ENCODE results near the gene CIBAR2.

DNA sequence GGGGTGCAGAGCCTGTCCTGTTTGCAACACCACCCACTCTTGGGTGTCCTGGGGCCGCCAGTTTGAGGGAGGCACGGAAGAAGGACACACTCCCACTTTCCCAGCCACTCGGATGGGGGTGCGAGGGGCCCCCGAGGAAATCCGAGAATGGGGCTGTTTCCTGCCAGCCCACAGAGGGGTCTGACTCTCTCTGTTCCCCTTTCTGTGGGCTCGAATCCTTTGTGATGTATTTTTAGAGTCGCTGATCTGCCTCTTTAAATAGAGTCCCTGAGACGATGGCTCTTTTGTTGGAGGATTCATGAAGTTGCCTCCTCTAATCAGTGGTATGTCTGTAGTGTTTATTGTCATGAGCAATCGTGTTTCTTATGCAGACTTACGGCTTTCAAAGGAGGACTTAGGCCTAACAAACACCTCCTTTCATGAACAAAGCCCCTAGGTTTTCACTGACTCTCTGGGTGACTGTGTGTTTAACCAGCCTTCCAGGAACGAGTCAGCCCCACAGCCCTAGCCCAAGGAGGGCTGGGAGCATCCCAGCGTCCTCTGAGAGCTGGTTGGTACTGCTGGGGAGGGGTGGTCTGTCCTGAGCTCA lies 29.1 kb downstream of the CIBAR2 start:
- TF ChIP-seq EZH2 (IDR thresholded peaks at IDR 0.05; ENCODE audit: insufficient read depth, poor library complexity, severe bottlenecking) (no peak), EZH2phosphoT487 (IDR thresholded peaks at IDR 0.05; ENCODE audit: insufficient read depth, low read depth) (no peak)
